GM10266 (cell line): ENCODE data around the gene CORO7.
A peak's percentile ranks its signal among the peaks of the same experiment; 100 is the strongest.

Experiments
- DNase-seq: peaks from one replicate; pipeline ENCODE4 v3.0.0; 2012; ENCODE audit errors: extremely low spot score
- CTCF ChIP-seq: IDR thresholded peaks from 2 replicates; pipeline ENCODE4 v1.5.1; 2012; ENCODE audit warnings: mild to moderate bottlenecking, low read depth; ENCODE audit not compliant: control insufficient read depth, insufficient read depth; ENCODE audit errors: missing control alignments

Gene CORO7

DNA sequence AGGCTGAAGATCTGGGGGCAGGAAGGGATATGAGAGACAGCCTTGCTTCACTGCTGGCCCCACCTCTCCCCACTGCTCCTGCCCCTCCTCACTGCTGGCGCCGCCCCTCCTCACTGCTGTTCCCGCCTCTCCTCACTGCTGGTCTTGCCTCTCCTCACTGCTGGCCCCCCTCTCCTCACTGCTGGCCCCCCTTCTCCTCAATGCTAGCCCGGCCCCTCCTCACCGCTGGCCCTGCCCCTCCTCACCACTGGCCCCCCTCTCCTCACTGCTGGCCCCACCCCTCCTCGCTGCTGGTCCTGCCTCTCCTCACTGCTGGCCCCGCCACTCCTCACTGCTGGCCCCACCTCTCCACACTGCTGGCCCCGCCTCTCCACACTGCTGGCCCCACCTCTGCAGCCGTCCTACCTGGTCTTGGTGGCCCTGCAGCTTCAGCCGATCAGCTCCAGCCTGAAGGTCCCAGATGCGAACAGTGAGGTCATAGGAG lies 55.8 kb downstream of the CORO7 start:
- no peak for DNase-seq
- no peak for TF ChIP-seq CTCF

- DNase-seq, result no peak
These were observed 56.5 kb downstream of the CORO7 start for GRCh38 chr16:4359914-4360313.

DNA sequence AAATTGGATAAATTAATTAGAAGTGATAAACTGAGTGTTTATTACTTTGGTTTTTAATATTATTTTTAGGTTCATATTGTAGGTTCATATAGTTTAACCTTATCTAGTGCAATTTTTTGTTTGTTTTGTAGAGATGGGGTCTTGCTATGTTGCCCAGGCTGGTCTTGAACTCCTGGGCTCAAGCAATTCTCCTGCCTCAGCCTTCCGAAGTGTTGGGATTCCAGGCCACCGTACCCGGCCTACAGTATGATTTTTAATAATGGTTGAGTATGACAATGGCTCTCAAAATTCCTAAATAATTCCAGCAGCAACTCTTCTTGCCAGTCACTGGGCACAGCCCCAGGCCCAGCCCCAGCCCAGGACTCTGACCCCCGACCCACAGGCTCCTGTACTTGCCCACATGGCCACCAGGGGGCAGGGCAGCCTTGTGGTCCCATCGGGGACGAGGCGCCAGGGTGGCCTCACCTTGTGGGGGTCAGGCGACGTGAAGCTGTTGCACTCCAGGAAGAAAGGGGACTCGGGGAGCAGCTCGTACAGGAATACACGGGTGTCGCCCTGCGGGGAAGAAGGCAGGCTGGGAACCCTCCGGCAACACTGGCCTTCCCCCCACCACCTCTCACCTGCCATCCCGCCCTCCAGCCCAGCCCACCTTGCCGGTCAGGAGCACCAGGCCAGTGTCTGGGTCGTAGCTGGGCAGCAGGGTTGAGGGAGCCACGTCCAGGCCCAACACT lies 57.4 kb downstream of the CORO7 start:
- peak; percentile 70 for DNase-seq
- TF ChIP-seq CTCF, result peak; percentile 85

More at GRCh38 chr16:4359914-4360313, 56.5 kb downstream of the CORO7 start:
- no peak for TF ChIP-seq CTCF

DNA sequence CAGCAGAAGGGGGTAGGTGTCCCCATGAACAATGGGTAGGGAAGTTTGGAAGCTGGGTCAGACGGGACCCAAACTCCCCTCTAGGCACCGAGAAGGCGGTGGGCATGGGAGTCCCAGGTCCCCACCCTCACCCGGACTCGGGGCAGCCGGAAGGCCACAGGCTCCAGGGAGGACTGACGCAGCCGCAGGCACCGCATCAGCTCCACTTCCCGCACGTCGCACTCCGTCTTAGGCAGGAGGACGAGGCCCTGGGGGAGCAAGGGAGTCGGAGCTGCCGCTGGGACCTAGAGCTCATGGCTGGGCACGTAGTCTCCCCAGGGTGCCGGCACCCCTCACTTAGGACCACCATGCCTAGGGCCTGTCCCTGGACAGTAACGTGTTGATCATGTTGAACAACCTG lies 58.2 kb downstream of the CORO7 start:
- no peak for TF ChIP-seq CTCF
- DNase-seq, result no peak

DNA sequence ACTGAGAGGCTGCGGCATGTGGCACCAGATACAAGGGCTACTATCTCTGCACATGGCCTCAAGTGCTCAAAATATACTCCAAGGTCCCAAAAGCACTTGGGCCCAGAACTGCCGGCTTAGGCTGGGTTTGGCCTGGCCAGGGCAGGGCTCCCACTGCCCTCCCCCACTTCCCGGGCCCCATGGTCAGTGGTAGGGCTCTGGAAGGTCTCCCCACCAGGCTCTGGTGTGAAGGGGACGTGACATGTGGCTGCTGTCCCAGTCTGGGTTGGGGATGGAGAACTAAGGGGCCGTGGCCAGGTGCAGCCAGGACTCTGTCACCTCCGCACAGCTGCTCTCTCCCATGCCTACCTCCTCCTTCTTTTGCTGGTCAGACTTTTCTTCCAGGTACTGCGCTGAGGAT lies 59.6 kb downstream of the CORO7 start:
- no peak for DNase-seq
- no peak for TF ChIP-seq CTCF

GRCh38 chr16:4354512-4355409 lies 61.6 kb downstream of the CORO7 start:
- TF ChIP-seq CTCF, result no peak
- no peak for DNase-seq
